Measurements from ENCODE around the gene TRANK1.

DNA sequence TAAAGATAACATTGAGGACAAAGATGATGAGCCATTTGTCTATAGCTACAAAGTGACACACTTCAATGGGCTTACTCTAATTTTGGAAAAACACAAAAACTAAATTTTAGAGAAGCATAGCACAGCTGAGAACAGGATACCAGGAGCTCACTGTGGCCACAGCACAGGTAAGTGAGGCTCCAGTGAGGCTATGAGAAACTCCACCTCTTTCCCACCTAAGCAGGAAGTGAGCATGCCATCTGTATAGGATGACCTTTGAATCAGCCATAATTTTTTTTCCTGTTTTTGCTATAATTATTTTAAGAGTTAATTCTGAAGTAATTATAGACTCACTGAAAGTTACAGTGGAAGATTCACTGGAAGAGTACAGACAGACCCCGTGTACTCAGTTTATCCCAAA is 98.4 kb downstream of the TRANK1 start:
- TF ChIP-seq CTCF (IDR thresholded peaks at IDR 0.05) (no peak), POLR2A (IDR thresholded peaks at IDR 0.05) (no peak)

Measured in heart left ventricle (tissue), 13 donors.